GM21515 (cell line): ENCODE results near the gene LYAR.
"Not testable (repeated sequence)": the region's sequence is repeated elsewhere in the genome, so short reads cannot be mapped to it uniquely, and the experiment has no call there.

Experiments used
- ATAC-seq: cut with Tn5 transposase; IDR thresholded peaks from one replicate; pipeline ENCODE4 v1.9.1; 2021; ENCODE audit not compliant: unreplicated experiment

The LYAR gene

DNA sequence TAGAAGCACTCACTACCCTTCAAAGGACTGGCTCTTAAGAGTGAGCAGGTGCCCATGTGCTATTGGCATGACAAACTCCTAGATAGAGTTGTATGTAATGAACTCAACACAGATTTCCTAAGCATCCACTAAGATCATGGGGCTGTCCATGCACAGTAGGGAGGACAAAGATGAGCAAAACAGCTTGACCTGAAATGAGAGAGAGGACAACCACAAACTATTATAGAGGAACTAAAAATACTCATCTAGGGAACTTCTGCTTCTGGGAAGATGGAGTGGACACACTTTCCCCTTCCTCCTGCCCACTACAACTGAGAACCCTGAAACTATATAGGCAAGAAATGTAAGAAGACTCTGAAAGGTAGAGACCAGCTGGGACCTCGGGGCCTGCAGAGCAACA lies 21.2 kb downstream of the LYAR start:
- ATAC-seq = no peak

DNA sequence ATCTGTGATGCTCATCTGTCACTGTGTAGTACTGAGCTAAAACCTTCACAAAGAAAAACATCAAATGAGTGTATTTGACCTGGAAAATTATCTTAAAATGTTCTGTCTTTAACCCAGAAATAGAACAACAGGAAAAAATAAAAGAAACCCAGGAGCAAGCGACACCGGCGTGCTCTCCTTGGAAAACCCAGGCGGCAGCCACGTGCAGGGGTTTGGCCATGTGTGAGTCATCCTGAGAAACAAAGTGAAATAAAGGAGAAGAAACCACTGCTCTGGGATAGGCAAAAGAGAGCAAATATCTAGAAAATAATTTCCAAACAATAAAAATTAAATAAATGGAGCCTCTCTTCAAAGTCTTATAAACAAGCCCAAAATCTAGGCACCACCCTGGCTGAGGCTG lies 22.0 kb downstream of the LYAR start:
- ATAC-seq = no peak

DNA sequence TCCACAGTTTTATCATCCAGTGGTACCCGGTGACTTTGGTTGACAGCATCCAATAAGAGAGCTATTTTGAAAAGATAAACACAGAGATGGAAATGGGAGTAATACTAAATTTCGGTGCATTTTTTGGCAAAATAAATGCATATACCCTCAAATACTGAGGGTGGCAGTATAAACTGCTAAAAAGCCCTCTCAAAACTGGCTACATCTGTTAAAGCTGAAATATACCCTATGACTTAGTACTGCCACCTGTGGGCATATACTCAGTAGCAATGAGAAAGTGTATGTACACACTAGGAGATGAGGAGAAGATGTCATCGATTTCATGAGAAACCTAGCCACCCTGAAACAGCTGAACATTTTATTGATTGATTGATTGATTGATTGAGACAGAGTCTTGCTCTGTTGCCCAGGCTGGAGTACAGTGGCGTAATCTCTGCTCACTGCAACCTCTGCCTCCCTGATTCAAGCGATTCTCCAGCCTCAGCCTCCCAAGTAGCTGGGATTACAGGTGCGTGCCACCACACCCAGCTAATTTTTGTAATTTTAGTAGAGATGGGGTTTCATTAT lies 29.7 kb downstream of the LYAR start:
- peak; percentile 49 for ATAC-seq

DNA sequence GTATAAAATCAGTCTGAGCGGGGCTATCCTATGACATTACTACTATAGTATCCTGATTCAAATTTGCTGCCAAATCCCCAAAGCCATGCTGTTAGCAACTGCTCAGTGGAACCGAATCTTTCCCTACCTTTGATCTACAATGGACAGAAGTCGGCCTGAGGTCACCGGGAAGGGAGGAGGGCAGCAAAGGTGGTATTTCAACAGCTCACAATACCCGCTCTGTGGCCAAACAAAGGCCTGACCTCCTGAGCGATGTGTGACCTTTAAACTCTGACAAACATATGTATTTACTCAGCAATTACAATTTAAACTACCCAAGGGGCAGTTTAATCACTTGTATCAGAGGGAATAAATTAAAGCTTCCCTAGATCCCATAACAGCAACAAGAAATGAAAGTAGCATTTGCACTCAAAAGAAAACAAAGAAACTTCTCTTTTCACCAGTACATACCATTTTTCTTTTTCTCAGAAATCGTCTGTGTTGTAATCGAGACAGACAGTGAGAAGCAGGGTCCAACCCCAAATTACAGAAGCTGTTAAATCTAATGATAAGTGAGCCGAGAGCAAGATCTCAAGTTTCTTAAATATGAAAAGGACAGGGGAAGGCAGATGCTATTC lies 30.4 kb downstream of the LYAR start:
- ATAC-seq = no peak

DNA sequence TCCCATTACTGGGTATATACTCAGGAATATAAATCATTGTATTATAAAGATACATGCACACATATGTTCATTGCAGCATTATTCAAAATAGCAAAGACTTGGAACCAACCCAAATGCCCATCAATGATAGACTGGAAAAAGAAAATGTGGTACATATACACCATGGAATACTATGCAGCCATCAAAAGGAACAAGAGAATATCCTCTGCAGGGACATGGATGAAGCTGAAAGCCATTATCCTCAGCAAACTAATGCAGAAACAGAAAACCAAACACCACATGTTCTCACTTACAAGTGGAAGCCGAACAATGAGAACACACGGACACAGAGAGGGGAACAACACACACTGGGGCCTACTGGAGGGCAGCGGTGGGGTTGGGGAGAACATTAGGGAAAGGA lies 32.2 kb downstream of the LYAR start:
- not testable (repeated sequence) for ATAC-seq

DNA sequence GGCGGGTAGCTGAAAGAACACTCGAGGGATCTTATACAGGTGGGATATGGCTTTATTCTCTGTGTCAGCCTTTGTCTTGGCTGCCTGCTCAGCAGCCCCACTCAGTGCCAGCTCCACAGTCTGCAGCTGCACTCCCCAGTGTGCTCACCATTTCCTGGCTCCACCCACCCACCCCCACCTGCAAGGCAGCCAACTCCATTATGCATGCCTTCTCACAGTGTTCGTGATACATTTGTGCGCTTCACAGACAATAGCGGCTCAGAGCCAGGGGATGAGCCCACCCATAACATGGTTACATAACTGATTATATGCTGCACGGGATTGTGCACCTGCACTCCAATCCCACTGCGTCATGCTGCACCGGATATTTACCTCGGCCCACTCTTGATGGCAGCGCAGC lies 33.2 kb downstream of the LYAR start:
- ATAC-seq = no peak

DNA sequence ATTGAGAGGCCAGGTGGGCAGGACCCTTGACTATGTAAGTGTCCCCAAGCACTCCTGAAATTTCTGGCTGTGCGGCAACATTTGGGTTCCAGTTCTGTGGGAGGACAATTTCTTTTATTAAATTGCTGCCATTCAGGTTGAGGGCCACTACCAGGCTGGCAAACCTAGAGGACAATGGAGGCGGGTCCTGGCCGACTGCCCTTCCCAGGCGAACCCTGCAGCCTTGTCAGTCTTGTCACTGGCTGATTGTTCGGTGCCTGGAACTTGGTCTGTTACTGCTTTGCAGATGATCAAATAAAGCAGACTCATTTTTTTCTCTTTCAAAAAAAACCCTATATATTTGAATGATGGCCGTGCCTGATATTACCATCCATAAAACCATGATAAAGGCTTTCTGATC lies 35.3 kb downstream of the LYAR start:
- no peak for ATAC-seq

DNA sequence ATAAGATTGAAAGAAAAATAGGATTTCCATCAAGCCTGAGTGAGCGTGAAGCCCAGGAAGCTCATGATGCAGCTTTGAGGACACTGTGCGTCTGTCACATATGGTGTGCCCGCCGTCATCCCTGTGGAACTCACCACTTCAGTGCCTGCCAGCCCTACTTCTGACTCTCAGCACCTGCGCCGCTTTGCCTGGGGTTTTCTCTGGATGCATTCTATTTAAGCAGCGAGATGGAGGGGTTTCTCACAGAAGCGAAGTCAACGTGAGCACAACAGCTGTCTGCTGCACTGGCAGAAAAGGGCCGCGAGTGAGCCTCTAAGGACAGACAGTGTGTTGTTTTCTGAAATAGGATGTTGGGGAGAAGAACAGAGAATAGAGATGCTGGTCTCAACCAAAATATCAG lies 35.8 kb downstream of the LYAR start:
- no peak for ATAC-seq

DNA sequence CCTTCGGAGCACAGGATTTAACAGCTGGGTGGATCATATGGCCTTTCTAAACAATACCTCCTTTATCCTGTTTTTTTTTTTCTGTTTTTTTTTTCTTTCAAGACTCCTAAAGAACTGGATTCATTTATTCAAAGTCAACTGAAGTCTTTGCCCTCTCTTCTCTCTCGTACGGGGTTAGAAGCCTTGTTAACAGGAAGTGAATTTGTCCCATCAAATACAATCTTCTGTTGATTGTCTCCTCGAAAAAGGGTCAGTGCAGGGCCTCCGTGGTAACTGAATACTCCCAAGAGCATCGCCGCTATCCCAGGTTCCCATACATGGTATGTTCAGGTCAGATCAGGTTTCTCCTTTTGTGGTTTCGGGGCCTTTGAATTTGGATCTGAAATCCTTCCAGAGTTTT lies 40.1 kb downstream of the LYAR start:
- no peak for ATAC-seq

DNA sequence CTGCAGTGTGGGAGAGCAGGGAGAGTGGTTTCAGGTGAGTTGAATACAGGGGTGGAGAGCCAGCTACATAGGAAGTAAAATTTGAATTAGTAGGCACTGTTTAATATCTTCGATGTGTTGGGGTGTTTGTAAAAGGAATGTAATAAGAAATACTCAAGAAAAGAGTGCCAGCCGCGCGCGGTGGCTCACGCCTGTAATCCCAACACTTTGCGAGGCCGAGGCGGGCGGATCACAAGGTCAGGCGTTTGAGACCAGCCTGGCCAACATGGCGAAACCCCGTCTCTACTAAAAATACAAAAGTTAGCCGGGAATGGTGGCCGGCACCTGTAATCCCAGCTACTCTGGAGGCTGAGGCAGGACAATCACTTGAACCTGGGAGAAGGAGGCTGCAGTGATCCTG lies 40.6 kb downstream of the LYAR start:
- ATAC-seq = not testable (repeated sequence)

DNA sequence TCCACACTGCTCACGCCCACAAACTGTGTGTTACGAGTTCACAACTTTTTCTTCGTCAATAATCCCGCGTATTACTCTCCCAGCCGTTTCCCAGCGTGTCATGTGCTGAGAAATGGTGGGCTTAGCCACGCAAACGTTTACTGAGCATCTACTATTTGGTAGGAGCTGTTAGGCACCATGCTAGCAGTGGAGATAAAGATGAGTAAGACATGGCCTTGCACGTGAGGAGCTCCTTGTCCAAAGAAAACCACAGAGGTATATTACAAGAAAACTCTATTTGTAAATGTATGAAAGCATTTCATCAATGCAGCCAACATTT lies 41.1 kb downstream of the LYAR start:
- no peak for ATAC-seq

DNA sequence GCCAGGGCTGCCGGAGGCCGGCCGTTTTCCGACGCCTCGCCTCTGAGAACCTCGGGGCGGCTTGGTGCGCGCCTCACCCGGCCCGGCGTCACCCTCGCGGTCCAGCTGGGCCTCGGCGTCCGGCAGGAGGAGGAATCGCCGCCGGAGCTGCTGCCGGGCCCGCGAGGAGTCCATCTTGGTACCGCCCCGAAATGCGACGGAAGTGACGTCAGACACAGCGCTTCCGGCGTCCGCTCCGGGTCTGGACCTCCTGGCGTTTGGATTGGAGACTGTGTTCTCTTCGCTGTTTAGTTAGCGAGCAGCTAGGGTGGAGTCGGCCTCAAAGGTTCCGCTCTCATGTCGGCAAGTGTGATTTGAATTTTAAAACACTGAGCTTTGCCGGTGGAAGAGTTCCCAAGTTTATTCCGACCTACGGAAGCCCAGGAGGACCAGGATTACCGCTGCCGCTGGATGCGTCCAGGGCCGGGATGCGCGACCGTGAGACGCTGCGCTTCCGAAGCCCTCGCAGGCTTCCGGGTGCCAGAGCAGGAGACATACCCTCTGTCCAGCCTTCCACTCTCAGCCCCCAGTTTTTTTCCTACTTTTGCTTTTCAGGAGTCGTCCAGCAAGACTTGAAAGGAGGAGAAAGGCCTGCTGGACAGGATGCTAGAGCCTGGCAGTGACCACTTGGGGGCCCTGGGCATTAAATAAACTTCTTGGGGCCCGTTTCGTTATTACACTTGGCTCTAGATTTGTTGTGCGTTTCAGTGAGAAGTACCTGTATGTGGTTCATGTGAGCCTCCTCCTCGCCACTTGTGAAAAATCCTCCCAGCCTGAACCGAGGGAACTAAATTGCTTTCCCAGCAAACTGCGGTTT lies 41.7 kb downstream of the LYAR start, which contains the start of gene TMEM128:
TMEM128 (minus strand) TSS at position 195 of the 856 bp plus-strand sequence; CDS start at position 174, 21 bp downstream.
- peak; percentile 96 for ATAC-seq

DNA sequence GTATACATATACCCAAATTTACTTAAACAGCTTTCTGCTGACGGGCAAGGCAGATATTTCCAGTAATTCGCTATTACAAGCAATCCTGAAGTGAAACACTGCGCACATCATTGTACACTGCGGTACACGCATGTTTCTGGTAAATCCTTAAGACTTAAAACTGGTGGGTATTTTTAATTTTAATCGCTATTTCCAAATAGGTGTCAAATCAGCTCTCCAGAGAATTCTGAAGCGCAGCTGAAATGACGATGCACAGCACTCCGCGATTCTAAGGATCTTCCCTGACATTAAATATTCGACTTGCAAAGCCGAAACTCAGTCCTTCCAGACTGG lies 42.3 kb downstream of the LYAR start:
- peak; percentile 6 for ATAC-seq

DNA sequence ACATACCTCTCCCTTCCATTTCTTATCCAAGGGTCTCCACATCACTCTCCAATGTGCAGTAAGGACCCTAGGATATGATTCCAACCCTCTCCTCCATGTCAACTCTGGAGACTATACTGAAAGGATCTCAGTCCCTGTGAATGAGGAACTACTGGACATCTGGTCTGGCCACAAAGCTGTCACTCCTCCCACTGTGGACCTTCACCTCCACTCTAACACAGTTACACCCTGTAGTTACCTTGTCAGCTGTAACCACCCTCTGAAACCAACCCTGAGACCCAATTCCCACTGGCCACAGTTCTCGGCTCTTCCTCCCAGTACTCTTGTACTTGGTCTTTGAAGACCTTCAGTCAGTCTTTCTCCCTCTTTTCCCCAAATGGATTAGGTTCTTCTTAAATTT lies 44.8 kb downstream of the LYAR start:
- ATAC-seq = no peak

DNA sequence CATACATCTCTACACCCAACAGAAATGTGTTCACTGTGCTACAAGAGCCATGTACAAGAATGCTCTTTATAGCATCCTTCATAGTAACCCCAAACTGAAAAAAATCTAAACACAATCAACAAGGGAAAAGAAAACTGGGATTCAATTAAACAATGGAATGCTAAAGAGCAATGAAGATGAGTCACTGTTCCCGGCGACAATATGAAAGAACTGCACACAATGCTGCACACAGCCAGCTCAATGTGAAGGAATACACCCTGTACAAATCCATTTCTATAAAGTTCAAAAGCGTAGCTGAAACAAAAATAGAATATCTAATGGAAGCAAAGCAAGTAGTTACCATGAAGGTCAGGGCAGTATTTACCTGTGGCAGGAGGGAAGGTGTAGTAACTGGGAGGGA lies 50.4 kb downstream of the LYAR start:
- ATAC-seq = not testable (repeated sequence)

DNA sequence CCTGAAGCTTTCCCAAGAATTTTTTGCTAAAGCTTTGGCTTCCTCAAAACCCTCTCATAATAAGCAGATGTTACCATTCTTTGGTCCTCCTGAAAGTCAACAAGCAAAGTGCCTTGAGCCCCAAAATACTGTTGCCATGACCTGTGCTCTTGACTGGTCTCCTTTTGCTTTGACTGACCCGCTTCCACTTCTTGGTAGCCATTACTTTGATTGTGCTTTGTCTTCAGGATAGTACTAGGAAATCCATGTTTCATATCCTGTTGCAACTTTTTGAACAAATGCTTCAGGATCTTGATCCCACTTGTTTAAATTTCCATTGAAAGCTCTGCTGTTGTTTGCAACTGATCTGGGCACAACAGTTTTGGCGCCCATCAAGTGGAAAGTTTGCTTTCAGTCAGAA lies 56.3 kb downstream of the LYAR start:
- no peak for ATAC-seq

DNA sequence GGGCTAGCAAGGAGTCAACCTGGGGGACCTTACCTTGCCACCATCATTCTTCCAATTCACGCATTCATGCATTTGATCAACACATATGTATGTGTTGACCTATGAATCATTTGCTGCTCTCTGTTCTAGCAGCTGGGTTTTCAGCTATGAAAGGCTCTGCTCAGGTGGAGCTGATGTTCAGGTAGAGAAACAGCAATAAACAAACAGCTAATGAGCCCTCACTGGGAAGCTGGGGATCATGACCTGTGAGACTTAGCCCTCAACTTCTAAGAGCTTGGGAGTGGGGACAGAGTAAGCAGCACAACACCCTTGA lies 61.6 kb downstream of the LYAR start:
- no peak for ATAC-seq

DNA sequence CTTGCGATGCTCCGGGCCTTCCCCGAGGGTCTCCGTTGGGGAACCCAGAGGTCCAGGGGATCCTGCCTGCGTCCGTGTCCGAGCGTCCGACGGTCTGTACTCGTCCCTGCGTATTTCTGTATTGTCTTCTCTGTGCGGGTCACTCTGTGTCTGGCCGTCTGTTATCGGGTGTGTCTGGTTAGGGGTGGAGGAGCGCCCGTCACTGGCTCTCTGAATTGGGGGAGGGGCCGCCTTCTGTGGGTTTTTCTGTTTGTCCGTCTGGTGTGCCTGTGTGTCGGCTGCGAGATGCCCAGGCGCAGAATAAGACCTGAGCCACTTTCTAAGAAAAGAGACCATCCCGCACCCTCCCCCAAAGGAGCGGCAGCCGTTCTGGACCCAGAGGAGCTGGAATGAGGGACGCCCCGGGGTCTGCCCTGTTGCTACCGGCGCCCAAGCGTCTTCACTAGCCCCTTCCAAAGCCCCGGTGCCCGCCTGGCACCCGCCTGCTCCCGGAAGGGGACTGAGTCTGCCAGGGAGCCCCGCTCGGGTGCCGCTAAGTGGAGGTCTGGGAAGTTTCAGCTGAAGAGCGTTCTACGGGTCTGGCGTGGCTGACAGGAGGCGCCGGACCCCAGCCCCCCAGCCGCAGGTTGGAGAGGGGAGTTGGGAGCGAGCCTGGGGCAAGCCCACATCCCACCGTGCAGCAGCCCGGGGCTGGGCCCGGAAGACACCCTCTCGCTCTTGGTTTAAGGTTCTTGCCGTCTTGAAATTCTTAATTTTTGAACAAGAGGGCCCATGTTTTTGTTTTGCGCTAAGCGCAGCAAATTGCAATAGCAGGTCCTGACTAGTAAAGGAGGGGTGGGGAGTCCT lies 62.2 kb downstream of the LYAR start:
- no peak for ATAC-seq

DNA sequence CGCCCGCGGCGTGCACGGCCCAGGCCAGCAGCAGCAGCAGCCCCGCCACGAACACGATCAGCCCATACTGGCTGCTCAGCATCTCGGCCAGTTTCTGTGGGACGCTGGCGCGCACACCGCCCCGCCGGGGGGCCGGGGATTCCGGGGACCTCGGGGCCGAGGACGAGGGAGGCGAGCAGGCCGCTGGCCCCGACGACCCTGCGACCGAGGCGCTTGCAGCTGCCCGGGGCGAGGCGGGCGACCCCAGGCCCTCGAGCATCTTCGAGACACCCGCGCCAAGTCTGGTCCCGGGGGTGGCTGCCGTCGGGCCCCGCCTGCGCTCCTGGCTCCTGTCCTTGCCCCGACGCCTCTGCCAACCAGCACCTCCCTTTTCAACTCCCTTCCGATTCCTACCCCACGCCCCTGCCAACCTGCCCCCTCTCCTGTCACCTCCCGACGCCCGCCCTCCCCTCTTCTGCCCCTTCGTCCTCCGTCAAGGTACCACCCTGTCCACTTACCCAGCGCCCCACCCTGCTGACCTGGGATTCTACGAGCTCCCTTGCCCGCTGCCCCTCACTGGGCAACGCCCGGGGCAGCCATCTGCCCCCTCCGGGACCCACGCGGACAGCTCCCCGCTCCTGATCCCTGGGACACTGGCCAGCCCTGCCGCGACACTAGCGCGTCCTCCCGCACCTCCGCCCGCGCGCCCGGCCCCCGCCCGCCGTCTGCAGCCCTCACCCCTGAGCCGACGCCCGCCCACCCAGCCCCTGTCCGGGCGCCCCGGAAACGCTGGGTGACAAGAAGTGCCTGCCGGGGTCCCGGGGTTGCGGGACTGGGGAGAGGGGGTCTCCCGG lies 63.1 kb downstream of the LYAR start, which contains the start of gene OTOP1:
OTOP1 (minus strand) TSS at position 324 of the 833 bp plus-strand sequence; CDS start at position 259, 65 bp downstream.
- no peak for ATAC-seq

DNA sequence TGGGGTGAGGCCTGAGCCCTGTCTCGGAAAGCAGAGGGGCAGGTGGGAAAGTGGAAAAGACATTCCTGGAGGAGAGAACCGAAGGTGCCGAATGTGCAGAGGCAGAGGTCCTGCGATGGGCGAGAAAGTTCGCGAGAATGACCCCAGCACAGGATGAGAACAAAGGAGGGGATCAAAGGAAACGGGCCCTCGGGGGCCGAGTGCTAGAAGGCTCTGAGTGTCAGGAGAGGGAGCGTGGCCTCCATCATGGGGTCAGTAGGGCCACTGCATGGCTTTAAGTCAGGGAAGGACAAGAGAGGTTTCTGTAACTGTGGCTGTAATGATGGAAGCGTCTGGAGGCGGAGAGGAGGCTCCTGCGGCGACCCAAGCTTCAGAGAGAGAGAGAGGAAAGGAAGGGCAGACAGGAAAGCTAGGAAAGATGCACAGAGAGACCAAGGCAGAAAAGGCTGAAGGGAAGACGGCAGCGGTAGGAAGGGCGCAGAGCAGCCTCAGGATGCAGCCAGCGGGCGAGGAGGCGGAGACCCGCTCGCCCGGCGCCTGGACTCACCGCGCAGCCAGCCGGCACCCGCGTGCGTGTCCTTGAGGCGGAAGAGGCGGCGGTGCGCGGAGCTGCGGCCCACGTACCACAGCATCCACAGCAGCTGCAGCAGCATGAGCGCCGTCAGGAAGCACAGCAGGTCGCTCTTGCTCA lies 63.9 kb downstream of the LYAR start:
- ATAC-seq = no peak
